Esophagus mucosa (tissue), 1 donor: ENCODE results near the gene PSD4. TPM values are rescaled to one million over a fixed set of nuclear protein-coding genes. Genes with fewer than 3 reads are reported as not detected.

Source experiments
- ATAC-seq: fragments of 200-7000 bp; cut with Tn5 transposase; one replicate; pipeline ENCODE4 v1.9.1; 2020
- total RNA-seq: library from RNA; stranded (reverse); gene quantifications from one replicate; pipeline ENCODE4 v1.2.4, GENCODE V29; 2023
- donor health status: DM: yes; HTN: yes; CAD: no.

PSD4 gene
- 38.6 TPM for total RNA-seq

GRCh38 chr2:113173542-113174375, at the start of gene PSD4:
Gene PSD4, plus strand, starts transcription at chr2:113173971. Its CDS starts 8,486 bp downstream, at chr2:113182457.
- ATAC-seq: peak; percentile 61

- ATAC-seq: peak; percentile 40
Measured at GRCh38 chr2:113124181-113124961, 49.4 kb upstream of the PSD4 start.

GRCh38 chr2:113124984-113125855, 48.6 kb upstream of the PSD4 start:
- ATAC-seq: no peak

GRCh38 chr2:113126845-113127645, 46.7 kb upstream of the PSD4 start, which contains the start of gene IL1RN:
Gene IL1RN, plus strand, starts transcription at chr2:113127598. Its CDS starts 27 bp downstream, at chr2:113127625.
- ATAC-seq: no peak

GRCh38 chr2:113127646-113128570, 45.9 kb upstream of the PSD4 start:
- ATAC-seq: no peak

GRCh38 chr2:113129519-113130078, 44.2 kb upstream of the PSD4 start:
- no peak for ATAC-seq

GRCh38 chr2:113131352-113132185, 42.2 kb upstream of the PSD4 start:
- ATAC-seq: no peak

GRCh38 chr2:113132414-113133021, 41.3 kb upstream of the PSD4 start:
- ATAC-seq: peak; percentile 2

- no peak for ATAC-seq
Measured at GRCh38 chr2:113133704-113134598, 39.8 kb upstream of the PSD4 start.

- ATAC-seq: peak; percentile 2
Measured at GRCh38 chr2:113134717-113135116, 39.1 kb upstream of the PSD4 start.

GRCh38 chr2:113135317-113135716, 38.5 kb upstream of the PSD4 start:
- ATAC-seq: peak; percentile 30

GRCh38 chr2:113136828-113137775, 36.7 kb upstream of the PSD4 start:
- ATAC-seq: peak; percentile 30

- no peak for ATAC-seq
Measured at GRCh38 chr2:113137827-113138226, 35.9 kb upstream of the PSD4 start.

GRCh38 chr2:113138428-113139322, 35.1 kb upstream of the PSD4 start:
- ATAC-seq: peak; percentile 46

GRCh38 chr2:113141451-113141850, 32.3 kb upstream of the PSD4 start:
- ATAC-seq: no peak
